Activated CD4-positive, alpha-beta T cell treated with anti-CD3 and anti-CD28 coated beads, Interleukin-2, amount 50 U/mL, for 24 hours (primary cell): ENCODE data around the gene EFTUD2.

Experiments used
- DNase-seq, 2 donors: peaks; one replicate each; pipeline ENCODE4 v3.0.0-alpha.2; 2020; ENCODE audit warnings: low read depth in 1 of 2, low spot score in 1 of 2

Gene EFTUD2

DNA sequence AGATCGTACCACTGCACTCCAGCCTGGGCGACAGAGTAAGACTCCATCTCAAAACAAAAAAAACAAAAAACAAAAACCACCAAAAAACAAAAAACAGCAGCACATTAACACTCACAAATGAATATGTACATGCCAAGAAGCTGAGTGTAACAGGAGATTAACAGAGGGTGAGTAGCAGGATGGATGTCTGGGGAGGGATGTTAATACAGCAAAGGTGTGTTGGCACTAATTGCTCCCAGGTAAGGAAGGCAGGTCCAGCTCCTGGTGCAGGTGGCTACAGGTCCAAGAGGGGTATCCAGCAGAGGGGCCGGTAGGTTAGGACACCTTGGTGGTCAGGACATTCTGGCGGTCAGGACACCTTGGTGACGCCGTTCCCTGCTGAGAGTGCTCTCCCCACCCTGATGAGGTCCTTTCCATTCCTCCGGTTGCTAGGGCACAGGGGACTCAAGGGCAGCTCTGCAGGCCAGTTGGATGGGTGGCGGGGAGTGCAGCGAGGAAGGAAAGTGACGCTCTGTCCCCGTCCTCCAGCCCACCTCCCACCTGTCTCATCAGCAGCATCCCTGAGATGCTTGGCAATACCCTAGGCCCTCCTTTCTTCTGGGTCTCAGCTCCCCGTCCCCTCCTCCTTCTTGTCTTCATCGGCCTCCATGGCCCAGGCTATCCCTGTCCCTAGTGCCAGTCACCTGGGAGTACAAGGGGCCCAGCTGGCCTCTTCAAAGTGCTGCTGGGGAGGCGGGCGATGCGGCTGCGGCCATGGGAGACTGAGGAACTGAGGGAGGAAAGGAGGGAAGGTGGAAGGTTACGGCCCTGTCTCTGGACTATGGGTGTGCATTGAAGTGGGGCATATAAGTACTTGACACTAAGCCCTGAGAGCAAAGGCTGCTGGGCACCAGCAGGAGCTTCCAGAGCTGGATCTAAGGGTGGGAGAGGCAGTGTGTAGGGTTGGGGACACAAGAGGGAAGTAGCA, 26.8 kb upstream of the EFTUD2 start:
- no peak for DNase-seq

DNA sequence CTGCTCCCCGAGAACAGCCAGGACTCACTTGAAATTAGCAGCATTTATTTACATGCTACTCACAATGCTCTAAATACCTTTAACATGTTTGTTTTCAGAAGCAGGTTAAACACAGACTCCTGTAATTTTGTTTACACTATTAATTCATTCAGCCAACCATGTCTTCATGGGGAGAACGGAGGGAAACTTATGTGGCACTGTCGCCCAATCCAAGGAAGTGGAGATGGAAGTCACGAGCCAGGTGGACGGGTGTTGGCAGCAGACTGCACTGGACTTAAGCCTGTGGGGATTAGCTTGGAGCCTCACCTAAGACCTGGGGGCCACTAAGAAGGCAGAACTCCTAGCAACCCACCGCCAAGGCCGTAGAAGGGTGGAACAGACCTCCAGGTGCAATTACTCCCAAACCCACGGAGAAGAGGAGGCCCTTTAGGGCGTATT, 24.9 kb upstream of the EFTUD2 start:
- DNase-seq, result no peak

DNA sequence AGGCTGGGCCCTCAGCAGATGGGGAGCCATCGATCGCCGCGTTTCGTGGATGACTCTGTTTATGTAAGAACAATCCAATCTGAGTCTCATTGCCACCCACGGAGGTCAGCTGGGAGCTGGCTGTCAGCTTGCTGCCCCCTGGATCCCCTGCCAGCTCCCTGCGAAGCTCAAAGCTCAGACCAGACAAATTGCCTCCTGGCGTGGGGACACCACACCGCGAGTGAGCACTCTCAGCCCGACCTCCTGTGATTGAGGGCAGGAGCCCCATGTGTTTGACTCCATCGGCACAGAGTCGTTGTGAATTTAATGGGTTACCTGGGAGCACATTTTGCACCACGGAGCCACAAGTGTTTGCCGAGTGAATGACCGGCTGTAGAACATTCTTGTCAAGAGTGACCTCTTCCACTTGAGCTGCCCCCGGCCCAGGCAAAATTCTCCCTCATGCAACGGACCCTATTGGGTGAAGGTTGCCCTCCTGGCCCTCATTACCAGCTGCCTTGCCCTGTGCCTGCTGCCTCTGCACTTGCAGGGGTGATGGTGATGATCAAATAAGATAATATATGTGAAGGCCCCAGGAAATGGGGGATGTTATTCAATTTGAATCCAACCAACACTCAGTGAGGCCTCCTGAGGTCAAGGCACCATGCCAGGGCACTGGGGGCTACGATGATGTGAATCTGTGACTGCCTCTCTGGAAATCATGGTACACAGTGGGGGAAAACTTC, 23.7 kb upstream of the EFTUD2 start:
- DNase-seq, result no peak

DNA sequence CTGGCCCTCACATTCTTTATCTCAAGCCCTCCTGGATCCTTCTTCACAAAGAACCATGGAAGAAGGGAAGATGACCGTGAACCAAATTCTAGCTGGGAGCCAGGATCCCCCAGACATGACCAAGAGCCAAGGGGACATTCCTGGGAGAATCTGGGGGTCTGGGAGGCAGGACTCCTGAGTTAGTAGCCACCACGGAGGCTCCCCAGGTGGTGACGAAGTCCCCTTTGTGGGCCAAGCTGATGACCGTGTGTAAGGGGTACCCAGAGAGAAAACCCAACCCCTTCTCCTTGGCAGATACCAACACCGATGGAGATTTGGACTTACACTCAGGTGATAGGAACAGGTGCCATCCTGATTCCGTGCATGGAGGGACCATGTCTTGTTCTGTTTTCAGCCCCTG, 22.9 kb upstream of the EFTUD2 start:
- DNase-seq, result no peak

DNA sequence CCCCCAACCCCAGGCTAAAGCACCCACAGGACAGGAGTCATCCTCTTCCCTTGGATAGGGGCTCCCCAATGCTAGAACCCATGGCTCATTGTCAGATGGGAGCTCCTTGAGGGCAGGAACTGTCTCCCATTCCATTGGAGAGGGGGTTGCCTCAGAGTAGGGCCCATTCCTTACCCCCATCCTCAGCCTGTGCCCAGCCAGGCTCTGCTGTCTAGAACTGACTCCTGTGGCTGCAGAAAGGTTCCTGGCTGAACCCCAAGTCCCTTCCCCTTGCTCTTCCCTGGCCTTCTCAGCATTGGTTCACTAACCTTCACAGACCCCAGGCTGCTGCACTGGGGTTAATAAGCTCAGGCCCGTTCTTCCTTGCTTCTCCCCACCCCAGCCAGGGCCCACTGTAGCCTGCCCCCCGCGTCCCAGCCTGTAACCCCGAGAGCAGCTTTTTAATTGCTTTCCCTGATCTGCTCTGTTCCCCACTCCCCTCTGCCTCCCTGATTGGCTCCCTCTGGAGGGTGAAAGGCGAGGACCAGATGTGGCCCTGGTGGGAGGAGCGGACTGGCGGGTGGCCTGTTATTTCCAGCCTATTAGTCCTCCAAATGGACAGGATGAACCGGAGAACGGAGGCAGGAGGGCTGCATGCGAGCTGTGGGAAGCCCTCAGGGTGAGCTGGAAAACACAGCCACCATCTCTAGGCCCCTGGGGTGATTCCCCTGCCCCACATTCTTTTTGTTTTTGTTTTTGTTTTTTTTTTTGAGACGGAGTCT, 22.1 kb upstream of the EFTUD2 start:
- DNase-seq, result no peak

DNA sequence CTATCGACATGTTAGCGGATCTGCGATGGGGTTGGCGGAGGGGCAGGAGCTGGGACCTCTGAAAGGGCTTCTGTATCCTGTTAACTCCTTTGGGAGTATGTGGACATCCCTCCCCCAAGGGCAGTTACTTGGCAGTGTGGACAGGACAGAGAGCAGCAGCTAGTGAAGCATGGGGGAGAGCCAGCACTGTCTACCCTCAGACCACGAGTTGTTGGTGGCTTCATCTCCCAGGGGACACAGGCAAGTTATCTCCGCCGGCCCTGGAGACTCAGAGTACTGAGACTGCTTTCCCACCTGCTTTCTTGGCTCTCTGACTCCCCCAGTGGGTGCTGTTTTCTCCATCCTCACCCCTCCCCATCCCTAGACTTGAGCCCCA, 21.3 kb upstream of the EFTUD2 start:
- DNase-seq, result no peak

DNA sequence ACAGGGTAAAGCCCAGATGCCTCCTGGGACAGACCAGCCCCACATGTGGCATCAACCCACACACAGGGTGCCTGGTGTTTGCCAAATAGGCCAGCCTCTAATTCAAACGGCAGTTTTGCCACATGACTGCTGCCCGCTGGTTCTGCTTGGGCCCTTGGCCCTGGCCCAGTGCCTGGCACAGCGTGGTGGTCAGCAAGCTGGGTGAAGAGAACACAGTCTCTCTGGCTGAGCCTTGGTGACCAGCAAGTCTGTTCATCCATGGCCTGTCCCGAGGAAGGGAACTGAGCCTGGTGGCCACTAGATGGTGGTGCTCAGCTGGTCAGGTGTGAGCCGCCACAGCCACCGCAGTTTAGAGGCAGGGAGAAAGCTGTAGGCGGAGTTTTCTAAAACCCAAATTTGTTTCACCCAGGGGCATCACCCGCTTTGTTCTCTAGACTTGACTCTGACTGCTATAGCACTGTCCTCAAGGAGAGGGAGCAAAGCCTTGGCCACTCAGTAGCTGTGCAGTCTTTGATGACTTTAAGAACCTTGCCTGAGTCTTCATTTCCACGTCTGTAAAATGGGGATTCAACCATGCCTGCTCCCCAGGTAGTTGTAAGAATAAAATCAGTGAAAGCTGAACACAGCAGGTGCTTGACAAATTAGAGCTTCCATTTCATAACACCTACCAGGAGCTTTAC, 20.8 kb upstream of the EFTUD2 start:
- DNase-seq, result peak; percentile 18 to 30

DNA sequence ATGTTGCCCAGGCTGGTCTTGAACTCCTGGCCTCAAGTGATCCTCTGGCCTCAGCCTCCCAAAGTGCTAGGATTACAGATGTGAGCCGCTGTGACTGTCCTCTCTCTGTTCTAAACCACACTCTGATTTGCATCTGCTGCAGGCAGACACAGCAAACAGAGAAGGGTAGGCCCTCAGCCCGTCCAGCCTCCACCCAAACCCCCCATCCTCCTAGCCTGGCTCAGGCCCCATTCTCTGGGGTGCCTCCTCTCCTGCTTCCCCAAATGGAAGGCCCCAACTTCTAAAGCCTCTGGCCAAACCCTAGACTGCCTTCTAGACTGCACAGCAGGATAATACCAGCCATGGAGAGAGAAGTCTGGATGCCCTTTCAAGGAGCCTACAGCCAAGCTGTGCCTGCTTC, 20.2 kb upstream of the EFTUD2 start:
- DNase-seq, result no peak

DNA sequence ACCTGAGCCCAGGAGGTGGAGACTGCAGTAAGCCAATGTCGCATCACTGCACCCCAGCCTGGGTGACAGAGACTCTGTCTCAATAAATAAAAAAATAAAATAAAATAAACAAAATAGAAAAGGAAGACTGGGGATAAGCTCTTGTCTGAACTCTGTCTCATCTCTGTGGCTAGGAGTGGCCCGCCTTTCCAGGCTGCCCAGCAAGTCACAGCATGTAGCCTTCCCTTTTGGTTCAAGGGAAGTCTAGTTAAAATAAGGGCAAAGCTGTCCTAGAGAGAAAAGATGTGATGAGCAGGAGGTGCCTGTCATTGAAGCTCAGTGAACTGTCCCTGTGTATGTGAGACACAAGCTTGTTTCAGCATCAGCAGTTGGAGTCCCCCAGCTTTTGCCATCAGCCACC, 18.8 kb upstream of the EFTUD2 start:
- no peak for DNase-seq

DNA sequence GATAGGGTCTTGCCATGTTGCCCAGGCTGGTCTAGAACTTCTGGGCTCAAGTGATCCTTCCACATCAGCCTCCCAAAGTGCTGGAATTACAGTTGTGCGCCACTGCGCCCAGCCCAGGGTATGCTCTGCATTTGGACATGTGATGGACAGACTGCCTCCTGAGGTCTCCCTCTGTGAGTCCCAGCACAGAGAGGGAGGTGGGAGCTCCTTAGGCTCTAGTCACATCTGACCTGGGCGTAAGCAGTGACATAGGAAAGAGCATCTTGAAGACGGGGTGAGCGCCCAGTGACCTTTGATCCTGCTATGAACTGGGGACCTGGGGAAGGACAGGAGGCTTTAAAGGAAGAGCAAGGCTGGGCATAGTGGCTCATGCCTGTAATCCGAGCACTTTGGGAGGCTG, 18.2 kb upstream of the EFTUD2 start:
- DNase-seq, result no peak

DNA sequence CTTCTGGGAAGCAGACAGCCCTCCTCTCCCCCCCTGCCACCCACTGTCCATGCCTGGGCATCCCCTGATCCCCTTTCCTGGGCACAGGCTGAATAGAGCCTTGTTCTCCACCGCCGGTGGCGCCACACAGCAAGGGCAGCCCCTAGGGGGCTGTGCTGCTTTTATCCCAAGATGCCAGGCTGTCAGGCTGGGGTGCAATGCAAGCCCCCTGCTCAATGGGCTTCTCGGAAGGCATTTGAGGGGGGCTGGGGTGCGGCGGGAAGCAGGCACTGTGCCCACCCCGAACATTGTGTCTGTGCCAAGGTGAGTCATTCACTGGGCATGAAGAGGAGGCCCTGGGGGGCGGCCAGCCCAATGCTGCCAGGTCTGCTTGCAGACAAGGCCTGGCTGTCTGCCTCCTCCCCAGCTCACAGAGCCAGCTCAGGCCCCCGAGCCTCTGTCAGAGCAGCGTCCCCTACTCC, 17.6 kb upstream of the EFTUD2 start:
- no peak for DNase-seq

DNA sequence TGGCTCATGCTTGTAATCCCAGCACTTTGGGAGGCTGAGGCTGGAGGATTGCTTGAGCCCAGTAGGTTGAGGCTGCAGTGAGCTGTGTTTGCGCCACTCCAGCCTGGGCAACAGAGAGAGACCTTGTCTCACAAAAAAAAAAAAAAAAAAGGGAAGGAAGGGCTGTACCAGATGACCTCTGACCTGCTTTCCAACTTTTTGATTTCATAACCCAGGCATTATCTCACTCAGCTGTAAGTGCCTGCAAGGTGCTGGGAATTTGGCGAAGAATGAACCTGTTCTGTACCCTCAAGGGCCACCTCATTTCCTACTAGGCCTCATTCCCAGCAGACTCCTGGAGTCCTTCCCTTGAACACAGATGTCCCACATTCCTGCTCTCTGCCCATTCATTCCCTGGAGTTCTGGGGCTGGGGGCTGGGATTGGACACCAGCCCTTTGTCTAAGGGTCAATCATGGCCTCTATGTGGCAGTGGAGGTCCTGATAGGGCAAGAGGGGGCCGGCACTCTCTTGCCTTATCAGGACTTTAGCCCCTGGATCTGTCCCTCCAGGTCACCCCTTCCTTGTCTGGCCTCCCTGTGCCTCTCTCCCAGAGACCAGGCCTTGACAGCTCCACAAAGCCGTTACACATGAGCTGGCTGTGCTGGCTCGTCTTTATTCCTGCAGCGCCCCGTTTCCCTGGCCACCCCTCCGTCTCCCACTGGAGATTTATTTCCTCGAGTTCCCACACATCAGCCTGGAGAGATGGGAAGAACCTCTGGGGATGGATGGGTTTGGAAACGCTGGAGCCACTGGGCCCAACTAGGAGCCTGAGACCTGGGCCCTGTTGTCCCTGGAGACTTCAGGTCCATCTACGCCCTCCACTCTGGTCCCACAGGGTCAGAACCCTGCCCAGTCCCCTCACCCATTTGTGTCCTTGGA, 16.9 kb upstream of the EFTUD2 start:
- no peak for DNase-seq

DNA sequence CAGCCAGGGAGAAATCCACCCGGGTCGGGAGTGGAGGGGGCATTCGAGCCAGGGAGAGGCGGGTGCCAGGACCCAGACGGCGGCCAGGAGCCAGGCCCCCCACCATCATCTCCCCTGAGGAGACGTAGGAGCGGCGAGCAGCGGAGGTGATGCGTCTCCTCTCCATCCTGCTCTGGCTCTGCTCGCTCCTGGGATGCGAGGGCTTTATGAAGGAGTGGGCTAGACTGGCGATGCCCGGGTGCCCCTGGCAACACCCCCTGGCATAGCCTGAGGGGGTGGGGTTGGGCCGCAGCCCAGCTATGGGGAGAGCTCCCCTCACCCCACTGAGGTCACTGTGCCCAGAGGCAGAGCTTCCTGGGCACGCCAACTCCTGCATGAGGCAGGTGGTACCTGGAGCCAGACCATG, 16.1 kb upstream of the EFTUD2 start, which contains the start of gene GFAP:
Gene GFAP (minus strand): TSS at position 180 of the 406 bp plus-strand sequence. CDS start 14 bp downstream, at position 166.
- no peak for DNase-seq

DNA sequence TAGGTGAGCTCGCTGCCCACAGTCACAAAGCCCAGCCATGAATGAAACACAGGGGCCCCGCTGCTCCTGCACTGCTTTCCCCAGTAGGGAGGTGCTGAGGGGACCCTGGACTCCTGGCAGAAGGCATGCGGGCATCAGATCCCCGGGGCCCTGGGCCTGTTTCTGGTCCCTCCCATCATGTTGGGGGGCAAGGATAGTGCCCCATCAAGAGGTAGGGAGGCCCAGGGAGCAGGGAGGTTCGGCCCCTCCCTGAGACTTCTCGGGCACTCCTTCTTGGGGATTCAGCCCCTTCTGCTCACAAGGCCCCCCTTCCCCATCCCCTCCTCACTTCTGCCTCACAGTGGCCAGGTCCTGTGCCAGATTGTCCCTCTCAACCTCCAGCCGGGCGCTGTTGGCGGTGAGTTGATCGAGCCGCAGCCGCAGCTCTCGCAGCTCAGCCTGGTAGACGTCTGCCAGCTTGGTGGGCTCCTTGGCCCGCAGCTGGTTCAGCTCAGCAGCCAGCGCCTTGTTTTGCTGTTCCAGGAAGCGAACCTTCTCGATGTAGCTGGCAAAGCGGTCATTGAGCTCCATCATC, 15.5 kb upstream of the EFTUD2 start:
- DNase-seq, result no peak

DNA sequence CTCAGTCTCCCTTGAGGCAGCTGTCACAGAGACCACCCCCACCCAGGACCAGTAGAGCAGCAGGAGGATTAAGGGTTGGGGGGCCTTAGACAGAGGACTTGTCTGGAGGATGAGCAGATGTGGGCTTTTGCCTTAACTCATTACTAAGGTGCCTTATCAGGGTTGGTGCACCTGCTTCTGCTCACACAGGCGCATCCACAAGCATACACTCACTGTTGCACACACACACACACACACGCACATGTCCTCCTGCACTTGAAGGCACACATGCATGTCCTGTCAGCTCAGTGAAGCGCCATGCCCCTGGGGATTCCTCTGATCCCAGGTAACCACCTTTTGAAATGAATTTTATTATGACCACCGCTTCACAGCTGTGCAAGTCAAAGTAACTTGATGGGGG, 14.9 kb upstream of the EFTUD2 start:
- DNase-seq, result no peak

DNA sequence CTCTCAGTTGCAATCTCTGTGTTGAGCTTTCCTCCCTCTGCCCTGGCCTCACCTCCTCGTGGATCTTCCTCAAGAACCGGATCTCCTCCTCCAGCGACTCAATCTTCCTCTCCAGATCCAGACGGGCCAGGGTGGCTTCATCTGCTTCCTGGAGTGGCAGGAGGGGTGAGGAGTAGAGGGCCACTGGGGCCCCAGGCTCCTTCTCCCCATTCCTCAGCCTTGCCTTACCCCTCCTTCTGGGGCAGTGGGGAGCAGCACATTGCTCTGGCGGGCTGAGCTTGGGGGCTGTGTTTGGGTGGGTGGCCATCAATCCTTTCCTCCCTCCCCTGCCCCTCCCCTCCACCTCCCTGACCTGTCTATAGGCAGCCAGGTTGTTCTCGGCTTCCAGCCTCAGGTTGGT, 14.4 kb upstream of the EFTUD2 start:
- no peak for DNase-seq

DNA sequence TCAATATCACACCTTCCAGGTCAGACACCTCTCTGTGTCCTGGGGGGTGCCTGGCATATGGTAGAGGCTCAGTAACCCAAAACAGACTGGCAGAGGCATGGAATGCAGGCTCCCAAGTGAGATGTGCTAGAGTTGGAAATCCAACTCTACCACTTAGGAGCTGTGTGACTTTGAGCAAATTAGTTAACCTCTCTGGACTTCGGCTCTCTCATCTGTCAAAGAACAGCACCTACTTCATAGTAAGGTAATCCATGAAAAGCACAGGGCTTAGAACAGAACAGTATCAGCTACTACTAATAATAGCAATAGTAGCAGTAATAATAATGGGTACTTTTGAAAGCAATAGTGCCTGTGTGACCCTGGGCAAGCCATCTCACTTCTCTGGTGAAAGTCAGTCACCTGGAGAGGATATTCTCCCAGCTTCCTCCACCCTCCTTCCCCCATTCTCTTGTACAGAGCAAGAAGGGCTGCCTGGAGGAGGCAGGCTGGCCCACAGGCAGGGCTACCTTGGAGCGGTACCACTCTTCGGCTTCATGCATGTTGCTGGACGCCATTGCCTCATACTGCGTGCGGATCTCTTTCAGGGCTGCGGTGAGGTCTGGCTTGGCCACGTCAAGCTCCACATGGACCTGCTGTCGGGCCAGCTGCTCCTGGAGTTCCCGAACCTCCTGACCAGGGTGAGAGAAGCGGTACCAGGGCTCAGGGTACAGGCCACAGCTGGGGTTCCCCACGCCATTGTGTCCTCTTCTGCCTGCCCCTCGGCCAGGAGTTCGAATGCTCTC, 13.7 kb upstream of the EFTUD2 start:
- DNase-seq, result no peak

DNA sequence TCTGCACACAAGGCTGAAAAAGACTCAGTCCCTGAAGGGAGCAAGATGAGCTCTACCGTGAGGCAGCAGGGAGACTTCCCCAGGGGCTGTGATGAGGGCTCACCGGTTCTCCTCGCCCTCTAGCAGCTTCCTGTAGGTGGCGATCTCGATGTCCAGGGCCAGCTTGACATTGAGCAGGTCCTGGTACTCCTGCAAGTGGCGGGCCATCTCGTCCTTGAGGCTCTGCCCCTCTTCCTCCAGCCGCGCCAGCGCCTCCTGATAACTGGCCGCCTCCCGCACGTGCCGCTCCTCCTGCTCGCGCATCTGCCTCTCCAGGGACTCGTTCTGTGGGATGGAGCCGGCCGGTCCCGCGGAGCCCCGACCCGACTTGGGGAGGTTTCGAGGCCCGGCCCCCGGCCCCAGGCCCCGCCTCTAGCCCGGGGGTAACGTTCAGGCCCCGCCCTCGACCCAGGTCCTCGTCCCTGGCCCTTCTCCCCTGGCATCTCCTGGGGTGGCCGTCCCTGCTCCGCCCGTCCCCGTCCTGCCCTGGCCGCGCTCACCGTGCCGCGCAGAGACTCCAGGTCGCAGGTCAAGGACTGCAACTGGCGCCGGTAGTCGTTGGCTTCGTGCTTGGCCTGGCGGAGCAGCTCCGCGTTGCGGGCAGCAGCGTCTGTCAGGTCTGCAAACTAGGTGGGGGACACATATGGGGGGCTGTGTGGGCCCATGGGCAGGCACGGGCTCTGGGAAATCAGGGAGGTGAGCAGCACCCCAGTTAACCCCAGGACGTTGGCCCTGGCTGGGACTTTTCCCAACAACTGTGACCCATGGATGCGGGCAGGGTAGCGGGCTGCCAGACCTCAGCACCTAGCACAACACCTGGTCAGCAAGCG, 12.1 kb upstream of the EFTUD2 start:
- peak; percentile 11 to 40 for DNase-seq
